RWPE2 (cell line): Measurements from ENCODE around the gene MRPL43.

ENCODE experiments used
- ATAC-seq: fragments of 200-7000 bp; cut with Tn5 transposase; 3 replicates; pipeline ENCODE4 v1.9.1; 2021; ENCODE audit warnings: low read depth
- DNase-seq: peaks from one replicate; pipeline ENCODE4 v3.0.0-alpha.2; 2020; ENCODE audit warnings: low spot score
- H3K27ac ChIP-seq: fragments of 450-650 bp; 2 replicates; pipeline ENCODE4 v1.5.1; 2017; ENCODE audit warnings: mild to moderate bottlenecking; ENCODE audit not compliant: poor library complexity, severe bottlenecking
- H3K27me3 ChIP-seq: fragments of 250-450 bp; sonication (Bioruptor Pico); 2 replicates; pipeline ENCODE4 v1.5.1; 2021; ENCODE audit warnings: mild to moderate bottlenecking, moderate library complexity; ENCODE audit not compliant: insufficient read depth, poor library complexity, severe bottlenecking
- H3K36me3 ChIP-seq: fragments of 250-450 bp; sonication (Bioruptor Pico); 2 replicates; pipeline ENCODE4 v1.5.1; 2020; ENCODE audit warnings: low read depth, mild to moderate bottlenecking, moderate library complexity
- H3K4me1 ChIP-seq: fragments of 250-450 bp; sonication (Bioruptor Pico); 2 replicates; pipeline ENCODE4 v1.5.1; 2021; ENCODE audit warnings: mild to moderate bottlenecking, moderate library complexity; ENCODE audit not compliant: insufficient read depth, poor library complexity, severe bottlenecking
- H3K4me3 ChIP-seq: fragments of 250-450 bp; sonication (Bioruptor Pico); 2 replicates; pipeline ENCODE4 v1.5.1; 2021; ENCODE audit warnings: mild to moderate bottlenecking, moderate library complexity; ENCODE audit not compliant: severe bottlenecking
- H3K9me3 ChIP-seq: fragments of 250-450 bp; sonication (Bioruptor Pico); 2 replicates; pipeline ENCODE4 v1.5.1; 2021; ENCODE audit warnings: mild to moderate bottlenecking, moderate library complexity; ENCODE audit not compliant: severe bottlenecking
- CTCF ChIP-seq: fragments of 450-650 bp; IDR thresholded peaks from one replicate; pipeline ENCODE4 v1.5.1; 2017; ENCODE audit warnings: mild to moderate bottlenecking, moderate library complexity; ENCODE audit not compliant: poor library complexity, severe bottlenecking

MRPL43 gene

GRCh38 chr10:101033276-101033675 lies 46.0 kb upstream of the MRPL43 start:
- Histone ChIP-seq H3K27ac (peak overlapping the region; percentile 84), H3K4me3 (peak overlapping the region; percentile 48), H3K27me3 (no peaks in the 10 kb centered on the region), H3K9me3 (no peaks in the 10 kb centered on the region), H3K36me3 (peaks cover 36% of the 10 kb centered on the region), H3K4me1 (no peaks in the 10 kb centered on the region)
- ATAC-seq: no peak
- TF ChIP-seq CTCF: no peak
- no peak for DNase-seq

DNA sequence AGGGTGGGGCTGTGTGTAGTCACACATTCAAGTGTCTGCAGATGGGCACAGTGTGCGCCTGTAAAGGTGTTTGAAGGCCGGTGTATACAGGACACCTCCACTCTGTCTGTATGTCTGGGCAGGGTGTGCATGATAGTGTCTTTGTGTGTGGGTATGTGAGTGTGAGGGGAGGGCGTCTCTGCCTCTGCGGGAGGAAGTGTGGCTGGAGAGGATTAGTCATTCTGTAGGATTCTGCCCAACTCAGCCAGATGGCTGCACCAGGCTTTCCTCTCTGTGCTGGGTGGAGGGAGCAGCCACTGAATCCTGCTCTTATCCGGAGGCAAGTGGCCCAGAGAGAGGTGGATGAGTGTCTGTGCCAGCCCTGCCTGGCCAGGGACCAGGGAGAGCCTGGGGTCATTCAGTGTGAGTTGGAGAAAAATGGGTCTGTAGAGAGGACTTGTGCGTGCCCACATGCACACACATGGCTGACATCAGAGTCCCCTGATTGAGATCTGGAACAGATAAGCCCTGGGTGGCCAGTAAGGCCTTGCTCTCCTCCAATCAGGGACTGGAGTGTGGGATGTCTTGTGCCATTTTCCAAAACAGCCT lies 45.4 kb upstream of the MRPL43 start:
- Histone ChIP-seq H3K27me3 (no peaks in the 10 kb centered on the region), H3K27ac (peak overlapping the region; percentile 84), H3K36me3 (peaks cover 31% of the 10 kb centered on the region), H3K4me3 (peak overlapping the region; percentile 48), H3K9me3 (no peaks in the 10 kb centered on the region), H3K4me1 (no peaks in the 10 kb centered on the region)
- DNase-seq (no peak), ATAC-seq (peak; percentile 77)
- no peak for TF ChIP-seq CTCF

DNA sequence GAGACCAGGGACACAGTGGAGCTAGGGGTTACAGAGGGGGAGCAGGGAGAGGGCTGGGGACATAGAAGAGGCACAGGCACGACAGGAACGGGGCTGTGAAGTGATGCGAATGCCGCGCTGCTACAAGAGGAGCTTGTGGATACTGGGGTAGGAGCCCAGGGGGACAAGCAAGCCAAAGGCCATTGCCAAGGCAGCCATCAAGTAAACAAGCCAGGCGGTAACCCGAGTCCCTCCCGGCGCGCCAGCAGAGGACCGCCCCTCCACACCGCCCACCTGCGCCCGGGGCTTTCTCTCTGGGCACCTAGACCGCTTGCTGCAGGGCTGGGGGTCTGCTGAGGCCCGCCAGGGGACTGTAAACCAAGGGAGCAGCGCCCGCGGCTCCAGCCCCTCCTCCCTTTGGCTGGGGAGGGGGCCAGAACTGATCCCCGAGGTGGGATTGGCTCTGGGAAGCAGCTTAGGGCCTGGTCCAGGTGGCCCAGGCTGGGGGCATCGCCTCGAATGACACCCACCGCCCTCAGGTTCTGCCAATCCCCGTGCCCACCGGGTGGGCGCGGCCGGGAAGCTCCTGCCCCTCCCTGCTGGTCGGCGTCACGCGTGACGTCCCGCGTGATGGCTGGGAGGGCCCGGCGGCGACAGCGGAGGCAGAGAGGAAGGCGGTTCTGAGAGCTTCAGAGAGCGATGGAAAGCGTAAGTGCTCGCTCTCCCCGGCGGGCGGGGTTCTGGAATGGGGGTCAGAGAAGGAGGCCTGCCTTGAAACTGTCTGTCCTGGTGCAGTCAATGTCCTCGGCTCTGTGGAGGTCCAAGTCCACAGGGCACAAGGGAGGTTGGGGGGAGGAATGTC lies 44.7 kb upstream of the MRPL43 start:
- peak overlapping the region; percentile 48 for H3K4me3 ChIP-seq
- H3K36me3 ChIP-seq: peaks cover 24% of the 10 kb centered on the region
- H3K27me3 ChIP-seq: no peaks in the 10 kb centered on the region
- no peak for DNase-seq
- H3K9me3 ChIP-seq: no peaks in the 10 kb centered on the region
- TF ChIP-seq CTCF: no peak
- ATAC-seq: peak; percentile 17
- H3K27ac ChIP-seq: peak overlapping the region; percentile 84
- H3K4me1 ChIP-seq: no peaks in the 10 kb centered on the region

- H3K36me3 ChIP-seq: peaks cover 16% of the 10 kb centered on the region
- no peak for TF ChIP-seq CTCF
Measured at GRCh38 chr10:101031128-101031795, 44.0 kb upstream of the MRPL43 start, which contains the start of the genes PDZD7 and SFXN3. TSS of gene PDZD7 (minus strand) at chr10:101031129. CDS start at chr10:101030219, 910 bp downstream. TSS of gene SFXN3 (plus strand) at chr10:101031234. CDS start at chr10:101034695, 3,461 bp downstream.

More at GRCh38 chr10:101031128-101031795, 44.0 kb upstream of the MRPL43 start, which contains the start of the genes PDZD7 and SFXN3:
- peak; percentile 83 for ATAC-seq
- peak; percentile 93 for DNase-seq
- peak within 1 kb of the TSS; percentile 48 for H3K4me3 ChIP-seq
- H3K27me3 ChIP-seq: no peaks in the 10 kb centered on the region
- H3K27ac ChIP-seq: peak within 1 kb of the TSS; percentile 84
- no peaks in the 10 kb centered on the region for H3K4me1 ChIP-seq
- no peaks in the 10 kb centered on the region for H3K9me3 ChIP-seq
